ENCODE data around the gene LMOD2. TPM values are rescaled to one million over a fixed set of nuclear protein-coding genes. Genes with fewer than 3 reads are reported as not detected.

The LMOD2 gene
- total RNA-seq, 2 experiments from 2014 or later = not detected

DNA sequence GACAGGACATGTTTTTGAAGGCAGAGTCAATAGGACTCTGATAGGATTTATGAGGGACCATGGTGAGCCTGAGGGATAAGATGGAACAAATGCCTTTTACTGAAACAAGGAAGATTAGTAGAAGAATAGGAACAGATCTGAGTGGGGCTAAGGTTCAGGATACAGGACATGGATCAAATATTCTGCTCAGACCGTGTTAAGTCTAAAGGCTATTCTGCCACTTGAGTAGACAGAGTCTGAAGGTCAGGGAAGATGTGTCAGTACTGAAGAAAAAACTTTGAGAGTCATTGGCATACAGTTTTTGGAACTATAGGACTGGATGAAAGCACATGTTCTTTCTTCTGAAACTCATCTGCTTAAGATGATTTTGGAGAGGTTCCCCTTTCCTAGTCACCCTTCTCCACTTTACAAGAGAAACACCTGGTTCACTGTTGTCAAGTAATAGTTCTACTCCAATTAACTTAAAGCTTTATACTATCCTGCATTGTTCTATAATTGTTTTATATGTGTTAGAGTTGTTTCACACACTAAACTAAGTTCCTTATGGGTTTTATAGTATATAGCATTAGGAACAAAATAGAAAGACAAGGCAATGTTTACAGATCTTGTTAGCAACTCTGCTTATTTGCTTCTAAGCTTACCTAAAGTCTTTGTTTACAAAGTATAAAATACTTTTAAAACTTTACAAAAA is 49.7 kb downstream of the LMOD2 start:
- CTCF ChIA-PET = no interaction called here
- POLR2A ChIA-PET = no interaction called here

DNA sequence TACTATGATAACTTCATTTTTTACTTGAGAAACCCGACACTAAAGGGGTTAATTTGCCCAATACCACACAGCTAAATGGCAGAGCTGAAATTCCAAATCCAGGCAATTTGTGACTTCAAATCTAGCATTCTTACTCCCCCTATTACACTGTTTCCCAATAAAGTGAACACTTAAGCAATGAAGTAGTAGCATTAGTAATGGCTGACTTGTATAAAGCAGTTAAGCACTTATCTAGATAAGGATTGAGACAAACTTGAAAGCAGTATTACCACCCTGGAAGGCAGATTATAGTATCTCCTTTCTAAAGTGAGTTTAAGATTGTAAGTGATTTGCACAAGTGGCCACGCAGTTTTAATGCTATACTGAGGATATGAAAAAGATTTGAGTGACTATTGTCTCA is 53.9 kb downstream of the LMOD2 start:
- ChIA-PET CTCF (interaction anchor here (0.8 kb wide), 1 partner anchor 8 kb away, joined by 4 read pairs; no protein-coding TSS in a partner anchor), POLR2A (no interaction called here)

- CTCF ChIA-PET = interaction anchor here (0.8 kb wide), 1 partner anchor 9 kb away, joined by 4 read pairs; no protein-coding TSS in a partner anchor
- POLR2A ChIA-PET = no interaction called here
These were observed 55.0 kb downstream of the LMOD2 start for GRCh38 chr7:123710683-123711082.

GRCh38 chr7:123711832-123712293 is 56.2 kb downstream of the LMOD2 start:
- ChIA-PET POLR2A (interaction anchor here (0.7 kb wide), 1 partner anchor 37 kb away, joined by 4 read pairs; the partner anchor contains the start of gene WASL), CTCF (interaction anchor here (1.0 to 1.2 kb wide), 2 partner anchors 37 to 86 kb away, joined by 3 read pairs; partner anchors contain the start of gene WASL)

GRCh38 chr7:123712619-123713018 is 57.0 kb downstream of the LMOD2 start:
- ChIA-PET POLR2A (interaction anchor here (0.7 kb wide), 1 partner anchor 36 kb away, joined by 4 read pairs; the partner anchor contains the start of gene WASL), CTCF (interaction anchor here (1.0 to 1.2 kb wide), 2 partner anchors 36 to 85 kb away, joined by 3 read pairs; partner anchors contain the start of gene WASL)

Other genes with a start within 250 kb of the LMOD2 start
- gene IQUB, start 121.3 kb upstream of the LMOD2 start, total RNA-seq = under 1 TPM in 1 of 2 experiments, not detected in 1; 0.13 TPM
- gene NDUFA5, start 98.0 kb upstream of the LMOD2 start, total RNA-seq = 10 to 100 TPM; 56.9 to 64.4 TPM
- gene ASB15, start 54.0 kb upstream of the LMOD2 start, total RNA-seq = not detected
- gene WASL, start 93.1 kb downstream of the LMOD2 start, total RNA-seq = 1 to 10 TPM; 5.7 to 6.4 TPM
- not detected for gene HYAL4, start 189.3 kb downstream of the LMOD2 start, total RNA-seq